Stomach (tissue), 9 donors: ENCODE measurements around the gene CSNK2A3. TPM values are rescaled to one million over a fixed set of nuclear protein-coding genes. Genes with fewer than 3 reads are reported as not detected.

ENCODE experiments used
- DNase-seq, 2 donors: peaks; one replicate each; pipeline versions ENCODE4 v3.0.0 to v3.0.0-alpha.2; 2013 to 2019
- H3K27ac ChIP-seq, 5 donors: fragments of 200-600 bp in 4 of 5; sonication (generic) in 4 of 5; one replicate each; pipeline ENCODE4 v1.5.1; 2013 to 2019; ENCODE audit warnings: mild to moderate bottlenecking in 1 of 5, moderate library complexity in 1 of 5
- H3K27me3 ChIP-seq, 3 donors: fragments of 200-600 bp; sonication (generic); one replicate each; pipeline ENCODE4 v1.5.1; 2017 to 2019; ENCODE audit warnings: mixed run types in 1 of 3
- H3K36me3 ChIP-seq, 4 donors: fragments of 200-600 bp; sonication (generic); 1 replicate in 3 of 4; 2 replicates in 1 of 4; pipeline ENCODE4 v1.5.1; 2016 to 2019
- H3K4me1 ChIP-seq, 4 donors: fragments of 200-600 bp; sonication (generic); one replicate each; pipeline ENCODE4 v1.5.1; 2016 to 2019
- H3K4me3 ChIP-seq, 4 donors: fragments of 200-600 bp; sonication (generic) in 3 of 4; one replicate each; pipeline ENCODE4 v1.5.1; 2016 to 2019; ENCODE audit warnings: mild to moderate bottlenecking in 1 of 4
- H3K9me3 ChIP-seq, 4 donors: fragments of 200-600 bp; sonication (generic); one replicate each; pipeline ENCODE4 v1.5.1; 2016 to 2019
- CTCF ChIP-seq, 7 experiments: fragments of 450-650 bp in 4 of 7; fragments of 200-600 bp in 3 of 7; sonication (generic) in 3 of 7; IDR thresholded peaks; one replicate each; pipeline ENCODE4 v1.5.1; 2016 to 2019; ENCODE audit warnings: antibody characterized with exemption in 7 of 7, control low read depth in 2 of 7, mild to moderate bottlenecking in 1 of 7
- EP300 ChIP-seq: sonication (generic); formaldehyde crosslinking; IDR thresholded peaks from one replicate; pipeline ENCODE4 v1.6.1; 2017; ENCODE audit warnings: antibody characterized with exemption
- POLR2A ChIP-seq, 4 donors: fragments of 450-650 bp; IDR thresholded peaks; one replicate each; pipeline ENCODE4 v1.6.1; 2016; ENCODE audit warnings: antibody characterized with exemption in 4 of 4, control low read depth in 2 of 4, mild to moderate bottlenecking in 1 of 4, moderate library complexity in 1 of 4
- POLR2AphosphoS5 ChIP-seq, 3 donors: sonication (generic); formaldehyde crosslinking; IDR thresholded peaks; one replicate each; pipeline ENCODE4 v1.6.1; 2016; ENCODE audit warnings: antibody characterized with exemption in 3 of 3
- WGBS, 5 donors: extraction: QIAGEN DNeasy Blood & Tissue Kit in 3 of 5; methylation state at CpG; one replicate each; pipeline versions ENCODE4 v1.1.5 to v1.1.7; 2013 to 2018; 5-methylcytosine and 5-hydroxymethylcytosine counted together
- intact Hi-C: fragments of 100-400 bp; cut with DNase I; formaldehyde crosslinking; loops from one replicate; pipeline ENCODE4 v1.15.1; 2023; ENCODE audit warnings: low total_unique reads
- polyA plus RNA-seq, 3 donors: library from polyadenylated mRNA; stranded (reverse); fragments of 200-250 nt; gene quantifications; one replicate each; pipeline ENCODE4 v1.2.3, GENCODE V29; 2013
- total RNA-seq, 5 donors: library from RNA; depleted of rRNA; stranded (reverse); fragments of >200 nt; gene quantifications; one replicate each; pipeline versions ENCODE4 v1.1.0 to v1.2.3, GENCODE V29; 2014 to 2016
- donor health status: healthy with polysubstance abuse.
- donor health status: Bipolar disorder and iron deficiency.
- donor health status: healthy.

The CSNK2A3 gene
- total and polyA plus RNA-seq, 8 donors = 0.23 to 1.2 (median 0.73) TPM; not detected in 3

GRCh38 chr11:11348303-11348702 is 4.7 kb downstream of the CSNK2A3 start:
- Histone ChIP-seq H3K27ac (no peak overlapping the region), H3K4me1 (peaks cover 0 to 30% (median 23%) of the 10 kb centered on the region in 4 donors), H3K9me3 (no peaks in the 10 kb centered on the region), H3K4me3 (no peak overlapping the region), H3K27me3 (no peaks in the 10 kb centered on the region), H3K36me3 (no peaks in the 10 kb centered on the region)
- WGBS, 5 donors = 36 to 84% (median 81%) methylated on average over 1 to 5 of the region's 5 CpGs
- DNase-seq = no peak
- intact Hi-C loops = loop anchor here (10.0 kb wide), 1 partner anchor 174 kb away; no protein-coding TSS in a partner anchor
- TF ChIP-seq EP300 (no peak), POLR2AphosphoS5 (IDR thresholded peaks at IDR 0.05) (no peak), CTCF (IDR thresholded peaks at IDR 0.05) (no peak), POLR2A (IDR thresholded peaks at IDR 0.05) (no peak)

GRCh38 chr11:11347592-11347991 is 5.5 kb downstream of the CSNK2A3 start:
- no peaks in the 10 kb centered on the region for H3K9me3 ChIP-seq
- DNase-seq = peak in 1 of 2 donors; percentile 67
- intact Hi-C loops = loop anchor here (10.0 kb wide), 1 partner anchor 173 kb away; no protein-coding TSS in a partner anchor

GRCh38 chr11:11346303-11346702 is 6.7 kb downstream of the CSNK2A3 start:
- DNase-seq = no peak
- Histone ChIP-seq H3K9me3 (no peaks in the 10 kb centered on the region), H3K27ac (no peak overlapping the region), H3K27me3 (no peaks in the 10 kb centered on the region), H3K4me3 (no peak overlapping the region), H3K4me1 (peaks cover 0 to 30% (median 23%) of the 10 kb centered on the region in 4 donors), H3K36me3 (no peaks in the 10 kb centered on the region)
- TF ChIP-seq POLR2AphosphoS5 (IDR thresholded peaks at IDR 0.05) (no peak), POLR2A (IDR thresholded peaks at IDR 0.05) (no peak), EP300 (no peak), CTCF (IDR thresholded peaks at IDR 0.05) (no peak)
- 88 to 90% (median 89%) methylated on average over 4 of the region's 4 CpGs for WGBS, 5 donors
- intact Hi-C loops = loop anchor here (10.0 kb wide), 1 partner anchor 172 kb away; no protein-coding TSS in a partner anchor

More at GRCh38 chr11:11347592-11347991, 5.5 kb downstream of the CSNK2A3 start:
- Histone ChIP-seq H3K27ac (no peak overlapping the region), H3K27me3 (no peaks in the 10 kb centered on the region), H3K4me3 (no peak overlapping the region), H3K36me3 (no peaks in the 10 kb centered on the region), H3K4me1 (peaks cover 0 to 30% (median 23%) of the 10 kb centered on the region in 4 donors)
- TF ChIP-seq EP300 (no peak), CTCF (IDR thresholded peaks at IDR 0.05) (no peak), POLR2AphosphoS5 (IDR thresholded peaks at IDR 0.05) (no peak), POLR2A (IDR thresholded peaks at IDR 0.05) (no peak)
- WGBS, 5 donors = 45 to 68% (median 61%) methylated on average over 7 of the region's 7 CpGs

- 75 to 100% (median 86%) methylated on average over 1 of the region's 1 CpG for WGBS, 5 donors
- H3K27ac ChIP-seq = no peak overlapping the region
Observed at GRCh38 chr11:11345099-11345498, 8.0 kb downstream of the CSNK2A3 start.

More at GRCh38 chr11:11345099-11345498, 8.0 kb downstream of the CSNK2A3 start:
- TF ChIP-seq POLR2A (IDR thresholded peaks at IDR 0.05) (no peak), CTCF (IDR thresholded peaks at IDR 0.05) (no peak), EP300 (no peak), POLR2AphosphoS5 (IDR thresholded peaks at IDR 0.05) (no peak)
- DNase-seq = peak in 1 of 2 donors; percentile 39
- intact Hi-C loops = loop anchor here (10.0 kb wide), 1 partner anchor 170 kb away; no protein-coding TSS in a partner anchor
- Histone ChIP-seq H3K27me3 (no peaks in the 10 kb centered on the region), H3K36me3 (no peaks in the 10 kb centered on the region), H3K9me3 (no peaks in the 10 kb centered on the region), H3K4me1 (peaks cover 0 to 19% (median 17%) of the 10 kb centered on the region in 4 donors), H3K4me3 (no peak overlapping the region)
